IMR-90 (cell line): Measurements from ENCODE around the gene KIRREL1. TPM values are rescaled to one million over a fixed set of nuclear protein-coding genes. Genes with fewer than 3 reads are reported as not detected.

ENCODE experiments used
- ATAC-seq: fragments of 200-7000 bp; cut with Tn5 transposase; 2 replicates; pipeline ENCODE4 v1.9.1; 2020; ENCODE audit warnings: low read depth, mild to moderate bottlenecking, moderate library complexity
- BruUV-seq: library from RNA; stranded (reverse); fragments of 400-500 nt; replicated peaks from 2 replicates; lab custom pipeline; 2021; lab: Mats Ljungman, UMichigan
- CTCF ChIA-PET: fragments of 300-600 bp; formaldehyde crosslinking; extraction: SDS; loops from one replicate; lab custom pipeline; 2021; ENCODE audit warnings: antibody characterized with exemption; lab: Yijun Ruan, JAX
- POLR2A ChIA-PET: fragments of 300-600 bp; sonication (Branson Sonifier 250); formaldehyde crosslinking; loops from one replicate; lab custom pipeline; 2022; ENCODE audit warnings: antibody characterized with exemption; ENCODE audit not compliant: unreplicated experiment; lab: Charles Lee
- DNase-seq: peaks from one replicate; pipeline ENCODE4 v3.0.0; 2013
- H2AFZ ChIP-seq: replicated peaks from 2 replicates; pipeline ENCODE3; 2013; ENCODE audit warnings: low read length, mild to moderate bottlenecking; ENCODE audit not compliant: poor library complexity
- H2AK5ac ChIP-seq: 2 replicates; pipeline ENCODE4 v1.6.1; 2013; ENCODE audit warnings: low read depth, low read length, inconsistent platforms
- H2AK9ac ChIP-seq: replicated peaks from 2 replicates; pipeline ENCODE3; 2013; ENCODE audit warnings: mild to moderate bottlenecking, low read depth, low read length, moderate library complexity; ENCODE audit not compliant: poor library complexity
- H2BK120ac ChIP-seq: 2 replicates; pipeline ENCODE4 v1.6.1; 2013; ENCODE audit warnings: low read depth, low read length, inconsistent platforms
- H2BK15ac ChIP-seq: 3 replicates; pipeline ENCODE4 v1.6.1; 2013; ENCODE audit warnings: low read depth, low read length, inconsistent platforms
- H2BK20ac ChIP-seq: 2 replicates; pipeline ENCODE4 v1.6.1; 2013; ENCODE audit warnings: low read depth, mild to moderate bottlenecking, inconsistent platforms, low read length, moderate library complexity
- H2BK5ac ChIP-seq: 2 replicates; pipeline ENCODE4 v1.6.1; 2013; ENCODE audit warnings: mild to moderate bottlenecking, low read depth, low read length, inconsistent platforms; ENCODE audit not compliant: poor library complexity, severe bottlenecking
- H3K14ac ChIP-seq: replicated peaks from 2 replicates; pipeline ENCODE4 v1.6.1; 2013; ENCODE audit warnings: low read depth, low read length, inconsistent platforms
- H3K18ac ChIP-seq: 2 replicates; pipeline ENCODE4 v1.6.1; 2013; ENCODE audit warnings: low read depth, low read length, control low read depth
- H3K23ac ChIP-seq: 2 replicates; pipeline ENCODE4 v1.6.1; 2013; ENCODE audit warnings: low read depth, low read length, inconsistent platforms
- H3K27ac ChIP-seq: 2 replicates; pipeline ENCODE4 v1.5.1; 2013; ENCODE audit warnings: mild to moderate bottlenecking, control low read depth, low read length; ENCODE audit not compliant: insufficient read depth
- H3K27me3 ChIP-seq: 2 replicates; pipeline ENCODE4 v1.6.1; 2013; ENCODE audit warnings: low read length; ENCODE audit not compliant: control insufficient read depth, insufficient read depth
- H3K36me3 ChIP-seq: 2 replicates; pipeline ENCODE4 v1.6.1; 2013; ENCODE audit warnings: low read length, mixed read lengths; ENCODE audit not compliant: control insufficient read depth, insufficient read depth
- H3K4ac ChIP-seq: 2 replicates; pipeline ENCODE4 v1.6.1; 2013; ENCODE audit warnings: low read depth, low read length, inconsistent platforms
- H3K4me1 ChIP-seq: 2 replicates; pipeline ENCODE4 v1.6.1; 2013; ENCODE audit warnings: low read length, mixed read lengths; ENCODE audit not compliant: control insufficient read depth, insufficient read depth
- H3K4me2 ChIP-seq: 2 replicates; pipeline ENCODE4 v1.6.1; 2013; ENCODE audit warnings: low read depth, mild to moderate bottlenecking, control low read depth, low read length, moderate library complexity
- H3K4me3 ChIP-seq: 2 replicates; pipeline ENCODE4 v1.5.1; 2013; ENCODE audit warnings: low read depth, mild to moderate bottlenecking, control low read depth, low read length, moderate library complexity; ENCODE audit not compliant: insufficient read depth
- H3K56ac ChIP-seq: 2 replicates; pipeline ENCODE4 v1.6.1; 2013; ENCODE audit warnings: low read length, inconsistent platforms; ENCODE audit not compliant: insufficient read depth; ENCODE audit errors: extremely low read depth
- H3K79me1 ChIP-seq, 2 experiments: 2 replicates each; pipeline ENCODE4 v1.6.1; 2013; ENCODE audit warnings: low read length in 2 of 2, inconsistent platforms in 1 of 2, low read depth in 1 of 2
- H3K9ac ChIP-seq: 2 replicates; pipeline ENCODE4 v1.6.1; 2013; ENCODE audit warnings: low read depth, low read length, control low read depth
- H3K9me1 ChIP-seq: 2 replicates; pipeline ENCODE4 v1.6.1; 2013; ENCODE audit warnings: low read length, inconsistent platforms; ENCODE audit not compliant: insufficient read depth
- H3K9me3 ChIP-seq: 2 replicates; pipeline ENCODE4 v1.6.1; 2013; ENCODE audit warnings: low read length; ENCODE audit not compliant: control insufficient read depth, insufficient read depth
- H4K20me1 ChIP-seq: 2 replicates; pipeline ENCODE4 v1.6.1; 2013; ENCODE audit warnings: low read length, inconsistent platforms; ENCODE audit not compliant: insufficient read depth
- H4K5ac ChIP-seq: 2 replicates; pipeline ENCODE4 v1.6.1; 2013; ENCODE audit warnings: mild to moderate bottlenecking, low read depth, low read length, control low read depth
- H4K8ac ChIP-seq, 2 experiments: 2 replicates each; pipeline ENCODE4 v1.6.1; 2013; ENCODE audit warnings: low read depth in 2 of 2, low read length in 2 of 2, control low read depth in 1 of 2, inconsistent platforms in 1 of 2
- H4K91ac ChIP-seq: 2 replicates; pipeline ENCODE4 v1.6.1; 2013; ENCODE audit warnings: low read depth, low read length, inconsistent platforms; ENCODE audit not compliant: insufficient read depth
- POLR2A ChIP-seq: IDR thresholded peaks from 2 replicates; pipeline ENCODE4 v1.6.1; 2012; ENCODE audit warnings: mild to moderate bottlenecking, low read depth, low read length
- SMC3 ChIP-seq: fragments of 150-350 bp; IDR thresholded peaks from 2 replicates; pipeline ENCODE4 v1.6.1; 2016; ENCODE audit warnings: low read depth, mild to moderate bottlenecking, antibody characterized with exemption, low read length, moderate library complexity
- WGBS, 2 experiments: methylation state at CpG; one replicate each; pipeline versions ENCODE4 v1.1.5 to v1.1.7; 2013; ENCODE audit warnings: missing lambda C conversion rate in 2 of 2; ENCODE audit not compliant: insufficient read length in 1 of 2; ENCODE audit errors: extremely low coverage in 2 of 2; 5-methylcytosine and 5-hydroxymethylcytosine counted together
- dilution Hi-C: fragments of 300-500 bp; cut with HindIII; formaldehyde crosslinking; loops from one replicate; pipeline ENCODE4 v1.14.3; 2018; ENCODE audit warnings: low sequenced_read_pairs; ENCODE audit not compliant: unreplicated experiment
- in situ Hi-C: fragments of 300-500 bp; cut with MboI; formaldehyde crosslinking; loops from 3 replicates; pipeline ENCODE4 v1.14.3; 2019; ENCODE audit warnings: low sequenced_read_pairs, inconsistent platforms, mixed read lengths
- intact Hi-C: fragments of 100-400 bp; cut with micrococcal nuclease; formaldehyde crosslinking; loops from 2 replicates; pipeline ENCODE4 v1.10.0; 2022
- polyA plus RNA-seq, 3 experiments: library from polyadenylated mRNA; depleted of rRNA; stranded (reverse); fragments of >200 nt; gene quantifications; 2 replicates each; pipeline ENCODE4 v1.2.3, GENCODE V29; 2012; ENCODE audit warnings: low replicate concordance in 1 of 3
- total RNA-seq: library from RNA; depleted of rRNA; stranded (reverse); fragments of >200 nt; gene quantifications from 2 replicates; pipeline ENCODE4 v1.2.3, GENCODE V29; 2012
- TF ChIP-seq, protein P1 (sequence below): fragments of 150-350 bp; IDR thresholded peaks from 2 replicates; pipeline ENCODE4 v1.6.1; 2017; ENCODE audit warnings: mild to moderate bottlenecking, antibody characterized with exemption, low read length, low read depth

KIRREL1 gene
- total and polyA plus RNA-seq, 2 of the 4 experiments (the other 2 are of a cell fraction) = 58.1 to 64.7 TPM

DNA sequence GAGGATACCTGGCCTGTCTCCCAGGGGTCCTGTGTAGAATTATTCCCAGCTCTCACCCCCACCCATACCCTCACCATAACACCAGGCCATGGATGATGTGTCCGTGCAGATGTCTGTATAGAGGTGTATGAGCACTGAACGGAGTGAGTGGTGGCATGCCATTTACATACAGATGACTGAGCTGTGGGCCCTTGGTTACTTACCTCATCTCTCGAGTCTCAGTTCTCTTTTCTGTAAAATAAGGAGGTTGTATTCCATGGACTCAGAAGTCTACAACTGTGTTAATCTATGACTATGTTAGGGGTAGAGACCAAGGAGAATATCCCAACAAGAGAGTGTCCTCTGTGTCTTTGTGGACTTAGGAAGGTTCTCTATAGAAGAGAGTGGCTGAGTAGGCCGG lies 121.7 kb downstream of the KIRREL1 start:
- H3K14ac ChIP-seq = no peak overlapping the region
- ChIA-PET POLR2A (no interaction called here), CTCF (interaction anchor here (1.4 to 4.3 kb wide), 3 partner anchors 10 to 151 kb away, joined by 3 to 35 read pairs (median 5); no protein-coding TSS in a partner anchor)
- no TSS peak for BruUV-seq
- H3K9me3 ChIP-seq = peaks cover 2% of the 10 kb centered on the region; the same call in 1 of the 2 replicates
- H3K18ac ChIP-seq = no peak overlapping the region
- TF ChIP-seq SMC3 = no peak
- TF ChIP-seq, protein P1, sequence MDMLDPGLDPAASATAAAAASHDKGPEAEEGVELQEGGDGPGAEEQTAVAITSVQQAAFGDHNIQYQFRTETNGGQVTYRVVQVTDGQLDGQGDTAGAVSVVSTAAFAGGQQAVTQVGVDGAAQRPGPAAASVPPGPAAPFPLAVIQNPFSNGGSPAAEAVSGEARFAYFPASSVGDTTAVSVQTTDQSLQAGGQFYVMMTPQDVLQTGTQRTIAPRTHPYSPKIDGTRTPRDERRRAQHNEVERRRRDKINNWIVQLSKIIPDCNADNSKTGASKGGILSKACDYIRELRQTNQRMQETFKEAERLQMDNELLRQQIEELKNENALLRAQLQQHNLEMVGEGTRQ = no peak
- no peak for TF ChIP-seq POLR2A
- DNase-seq (no peak), ATAC-seq (no peak)
- H3K79me1 ChIP-seq = no peaks in the 10 kb centered on the region
- H3K9me1 ChIP-seq = no peaks in the 10 kb centered on the region
- no peak overlapping the region for H3K23ac ChIP-seq
- H2AFZ ChIP-seq = no peak overlapping the region
- H2BK15ac ChIP-seq = no peak overlapping the region
- H2BK120ac ChIP-seq = no peak overlapping the region
- H4K5ac ChIP-seq = no peak overlapping the region
- H3K4me1 ChIP-seq = no peaks in the 10 kb centered on the region; the same call in 1 of the 2 replicates
- H3K4me2 ChIP-seq = no peak overlapping the region
- no peak overlapping the region for H4K8ac ChIP-seq
- H2AK5ac ChIP-seq = no peak overlapping the region
- no peak overlapping the region for H2BK5ac ChIP-seq
- WGBS, 2 experiments = no CpG with 5 or more reads among the region's 4 CpGs
- H2AK9ac ChIP-seq = no peak overlapping the region
- dilution Hi-C loops (no loop called here), in situ Hi-C loops (no loop called here), intact Hi-C loops (no loop called here)
- H3K9ac ChIP-seq = no peak overlapping the region
- H3K36me3 ChIP-seq = no peaks in the 10 kb centered on the region
- no peaks in the 10 kb centered on the region for H4K20me1 ChIP-seq
- no peak overlapping the region for H4K91ac ChIP-seq
- H3K56ac ChIP-seq = no peak overlapping the region
- H3K27me3 ChIP-seq = peaks cover 39% of the 10 kb centered on the region
- no peak overlapping the region for H3K4me3 ChIP-seq
- H2BK20ac ChIP-seq = no peak overlapping the region
- H3K4ac ChIP-seq = no peak overlapping the region
- no peak overlapping the region for H3K27ac ChIP-seq
